Trophoblast cell (in vitro differentiated cells and primary cell): Measurements from ENCODE around the gene THBS3.
"Not testable (repeated sequence)": the region's sequence is repeated elsewhere in the genome, so short reads cannot be mapped to it uniquely, and the experiment has no call there.

Source experiments
- DNase-seq, 2 donors: peaks; one replicate each; pipeline ENCODE4 v3.0.0-alpha.2; 2016
- H2AFZ ChIP-seq: 2 replicates; pipeline ENCODE4 v1.6.1; 2013; ENCODE audit warnings: low read length, moderate library complexity, mild to moderate bottlenecking; ENCODE audit not compliant: insufficient read depth, poor library complexity
- H2AK5ac ChIP-seq: 2 replicates; pipeline ENCODE4 v1.6.1; 2013; ENCODE audit warnings: mild to moderate bottlenecking, low read length
- H2BK120ac ChIP-seq: 2 replicates; pipeline ENCODE4 v1.6.1; 2013; ENCODE audit warnings: low read length, mild to moderate bottlenecking, moderate library complexity; ENCODE audit not compliant: insufficient read depth, poor library complexity
- H2BK12ac ChIP-seq: 2 replicates; pipeline ENCODE4 v1.6.1; 2013; ENCODE audit warnings: mild to moderate bottlenecking, low read length, moderate library complexity
- H2BK5ac ChIP-seq: 2 replicates; pipeline ENCODE4 v1.6.1; 2013; ENCODE audit warnings: low read length, low read depth, moderate library complexity, mild to moderate bottlenecking; ENCODE audit not compliant: poor library complexity
- H3K14ac ChIP-seq: 2 replicates; pipeline ENCODE4 v1.6.1; 2013; ENCODE audit warnings: mild to moderate bottlenecking, low read length
- H3K18ac ChIP-seq: 2 replicates; pipeline ENCODE4 v1.6.1; 2013; ENCODE audit warnings: mild to moderate bottlenecking, low read length
- H3K23ac ChIP-seq: 2 replicates; pipeline ENCODE4 v1.6.1; 2013; ENCODE audit warnings: low read length
- H3K27ac ChIP-seq: 2 replicates; pipeline ENCODE4 v1.5.1; 2013; ENCODE audit warnings: low read depth, mild to moderate bottlenecking, inconsistent platforms, low read length, moderate library complexity
- H3K27me3 ChIP-seq: 2 replicates; pipeline ENCODE4 v1.6.1; 2013; ENCODE audit warnings: inconsistent platforms, mild to moderate bottlenecking, low read length, moderate library complexity; ENCODE audit not compliant: insufficient read depth
- H3K36me3 ChIP-seq, 2 experiments: 1 replicate in 1 of 2; 2 replicates in 1 of 2; pipeline ENCODE4 v1.6.1; 2013; ENCODE audit warnings: low read length in 2 of 2, mild to moderate bottlenecking in 2 of 2, moderate library complexity in 1 of 2; ENCODE audit not compliant: insufficient read depth in 2 of 2, control insufficient read depth in 1 of 2
- H3K4ac ChIP-seq: 2 replicates; pipeline ENCODE4 v1.6.1; 2013; ENCODE audit warnings: low read depth, mild to moderate bottlenecking, low read length, moderate library complexity
- H3K4me1 ChIP-seq, 2 experiments: 1 replicate in 1 of 2; 2 replicates in 1 of 2; pipeline ENCODE4 v1.6.1; 2013; ENCODE audit warnings: low read length in 2 of 2, mild to moderate bottlenecking in 2 of 2, moderate library complexity in 1 of 2; ENCODE audit not compliant: insufficient read depth in 2 of 2, control insufficient read depth in 1 of 2
- H3K4me2 ChIP-seq: 2 replicates; pipeline ENCODE4 v1.6.1; 2013; ENCODE audit warnings: inconsistent platforms, mild to moderate bottlenecking, low read length, moderate library complexity
- H3K4me3 ChIP-seq: 2 replicates; pipeline ENCODE4 v1.5.1; 2013; ENCODE audit warnings: mild to moderate bottlenecking, low read depth, low read length, inconsistent platforms
- H3K79me1 ChIP-seq: one replicate; pipeline ENCODE4 v1.6.1; 2013; ENCODE audit warnings: low read length
- H3K79me2 ChIP-seq: 2 replicates; pipeline ENCODE4 v1.6.1; 2013; ENCODE audit warnings: low read length, mild to moderate bottlenecking; ENCODE audit not compliant: control insufficient read depth, insufficient read depth, poor library complexity
- H3K9ac ChIP-seq: 2 replicates; pipeline ENCODE4 v1.6.1; 2013; ENCODE audit warnings: mild to moderate bottlenecking, low read length
- H3K9me3 ChIP-seq: 2 replicates; pipeline ENCODE4 v1.6.1; 2013; ENCODE audit warnings: low read depth, mild to moderate bottlenecking, control low read depth, inconsistent platforms, low read length; ENCODE audit not compliant: insufficient read depth
- H4K12ac ChIP-seq: 2 replicates; pipeline ENCODE4 v1.6.1; 2013; ENCODE audit warnings: low read depth, mild to moderate bottlenecking, low read length, moderate library complexity
- H4K8ac ChIP-seq: 2 replicates; pipeline ENCODE4 v1.6.1; 2013; ENCODE audit warnings: low read depth, mild to moderate bottlenecking, low read length, moderate library complexity
- H4K91ac ChIP-seq: one replicate; pipeline ENCODE4 v1.6.1; 2013; ENCODE audit warnings: low read depth, mild to moderate bottlenecking, low read length, moderate library complexity
- WGBS: extraction: QIAGEN DNeasy Blood & Tissue Kit; methylation state at CpG from one replicate; pipeline ENCODE4 v1.1.7; 2013; ENCODE audit warnings: missing lambda C conversion rate; ENCODE audit not compliant: insufficient read length, insufficient coverage; ENCODE audit errors: extremely low coverage; 5-methylcytosine and 5-hydroxymethylcytosine counted together

The THBS3 gene

DNA sequence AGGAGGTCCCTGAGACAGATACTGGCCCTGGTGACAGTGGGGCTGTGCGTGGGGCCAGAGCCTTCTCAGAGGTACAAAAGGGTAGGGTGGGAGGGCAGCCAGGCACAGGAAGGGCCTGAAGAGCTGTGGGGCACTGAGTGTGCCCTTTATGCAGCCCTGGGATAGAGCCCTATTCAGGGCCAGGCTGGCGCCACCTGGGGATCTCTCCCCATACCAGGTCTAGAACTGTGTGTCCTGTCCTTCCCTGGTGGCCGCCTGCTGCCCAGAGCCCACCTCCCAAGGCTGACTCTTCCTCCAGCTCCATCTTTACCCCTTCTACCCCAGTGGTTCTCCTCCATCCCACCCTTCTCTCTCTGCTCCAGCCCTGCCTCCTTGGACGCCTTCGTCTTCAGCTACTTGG is 25.8 kb upstream of the THBS3 start:
- H3K27ac ChIP-seq, H2BK12ac ChIP-seq, H3K9me3 ChIP-seq, DNase-seq, H3K23ac ChIP-seq, H3K79me2 ChIP-seq, H3K27me3 ChIP-seq, H3K14ac ChIP-seq, H2AK5ac ChIP-seq, H3K4ac ChIP-seq, H4K91ac ChIP-seq, H3K79me1 ChIP-seq, H3K4me1 ChIP-seq, H3K4me2 ChIP-seq, H4K8ac ChIP-seq, H2BK5ac ChIP-seq, H3K4me3 ChIP-seq, H3K9ac ChIP-seq, H2BK120ac ChIP-seq, H2AFZ ChIP-seq, H4K12ac ChIP-seq, H3K18ac ChIP-seq: not testable (repeated sequence)
- no CpG with 5 or more reads among the region's 5 CpGs for WGBS
- peaks cover 11 to 14% of the 10 kb centered on the region in 2 experiments for H3K36me3 ChIP-seq

DNA sequence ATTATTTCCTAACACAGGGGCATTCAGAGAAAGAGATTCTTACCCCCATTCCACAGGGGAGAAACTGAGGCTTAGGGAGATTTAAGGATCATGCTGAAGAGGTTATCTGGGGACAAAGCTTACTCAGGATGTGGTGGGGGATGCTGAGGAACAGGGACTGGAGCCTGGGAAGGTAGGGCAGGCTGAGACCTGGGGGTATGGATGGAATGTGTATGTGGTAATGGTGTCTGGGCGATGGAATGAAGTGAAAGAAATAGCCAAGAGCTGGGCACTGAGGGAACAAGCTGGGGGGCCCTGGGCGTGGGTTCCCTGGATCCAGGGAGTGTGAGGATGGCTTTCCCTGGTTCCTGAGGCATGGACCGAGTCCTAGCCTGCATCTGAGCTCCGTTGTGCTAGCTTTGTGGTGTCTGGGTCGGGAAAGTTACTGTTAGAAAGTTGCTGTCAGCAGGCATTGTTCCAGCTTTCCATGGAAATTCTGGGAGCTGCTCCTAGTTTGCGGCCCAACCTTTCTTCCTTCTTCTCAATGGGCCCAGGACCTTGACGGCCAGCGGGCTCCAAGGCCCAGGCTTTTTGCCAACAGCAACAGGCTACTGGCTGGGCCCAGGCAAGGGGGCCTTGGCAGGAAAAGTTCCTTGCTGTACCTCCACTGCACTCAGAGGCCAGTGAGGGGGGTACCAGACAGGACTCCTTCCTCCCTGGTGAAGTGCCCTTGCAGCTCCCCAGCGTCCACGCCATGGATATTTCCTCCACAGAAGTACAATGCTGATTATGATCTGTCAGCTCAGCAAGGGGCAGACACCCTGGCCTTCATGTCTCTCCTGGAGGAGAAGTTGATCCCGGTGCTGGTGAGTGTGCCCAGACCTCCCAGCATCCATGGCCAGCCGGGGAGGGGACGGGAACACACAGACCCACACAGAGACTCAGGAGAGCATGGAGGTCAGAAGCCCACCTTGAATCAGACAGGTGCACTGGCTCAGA is 24.6 kb upstream of the THBS3 start:
- Histone ChIP-seq H2AK5ac (peak overlapping the region; percentile 71), H2BK120ac (peak overlapping the region; percentile 24), H3K36me3 (peaks cover 9 to 11% of the 10 kb centered on the region in 2 experiments), H3K14ac (peak overlapping the region; percentile 46)
- H4K91ac ChIP-seq, H4K8ac ChIP-seq, H3K27me3 ChIP-seq, H3K18ac ChIP-seq, H3K4me1 ChIP-seq, H4K12ac ChIP-seq, H3K23ac ChIP-seq, H3K79me2 ChIP-seq, H3K4ac ChIP-seq, H3K27ac ChIP-seq, H3K9ac ChIP-seq, H3K9me3 ChIP-seq, H2AFZ ChIP-seq, H2BK12ac ChIP-seq, H3K4me3 ChIP-seq, H3K4me2 ChIP-seq, H3K79me1 ChIP-seq, H2BK5ac ChIP-seq: not testable (repeated sequence)
- WGBS = no CpG with 5 or more reads among the region's 13 CpGs
- DNase-seq = peak in 1 of 2 donors; percentile 40

DNA sequence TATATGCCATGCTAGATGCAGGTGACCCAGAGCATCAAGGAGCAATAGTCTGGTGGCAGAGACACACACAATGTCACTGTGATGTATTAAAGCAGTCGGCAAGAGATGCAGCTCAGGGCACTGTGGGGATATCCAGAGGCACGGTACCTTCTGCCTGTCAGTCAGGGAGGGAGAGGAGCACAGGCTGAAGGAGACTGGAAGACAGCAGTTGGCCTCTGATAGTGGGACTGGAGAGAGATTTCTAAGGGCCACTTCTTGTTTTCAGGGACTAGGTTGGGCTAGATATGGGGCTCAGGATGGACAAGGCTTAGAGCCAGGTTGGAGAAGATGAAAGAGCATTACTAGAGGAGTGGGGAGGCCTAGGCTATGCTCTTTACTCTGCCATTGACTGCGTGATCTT is 23.6 kb upstream of the THBS3 start:
- not testable (repeated sequence) for H4K12ac ChIP-seq, H3K18ac ChIP-seq, H3K14ac ChIP-seq, H2BK5ac ChIP-seq, H4K8ac ChIP-seq, H3K27me3 ChIP-seq, DNase-seq, H2BK12ac ChIP-seq, H2AK5ac ChIP-seq, H4K91ac ChIP-seq, H3K4me3 ChIP-seq, H2BK120ac ChIP-seq, H3K4ac ChIP-seq, H2AFZ ChIP-seq, H3K9me3 ChIP-seq, H3K36me3 ChIP-seq, H3K27ac ChIP-seq, H3K23ac ChIP-seq, H3K79me2 ChIP-seq, H3K9ac ChIP-seq, H3K4me1 ChIP-seq, H3K4me2 ChIP-seq
- WGBS = no CpG with 5 or more reads among the region's 3 CpGs
- H3K79me1 ChIP-seq = peaks cover 14% of the 10 kb centered on the region

DNA sequence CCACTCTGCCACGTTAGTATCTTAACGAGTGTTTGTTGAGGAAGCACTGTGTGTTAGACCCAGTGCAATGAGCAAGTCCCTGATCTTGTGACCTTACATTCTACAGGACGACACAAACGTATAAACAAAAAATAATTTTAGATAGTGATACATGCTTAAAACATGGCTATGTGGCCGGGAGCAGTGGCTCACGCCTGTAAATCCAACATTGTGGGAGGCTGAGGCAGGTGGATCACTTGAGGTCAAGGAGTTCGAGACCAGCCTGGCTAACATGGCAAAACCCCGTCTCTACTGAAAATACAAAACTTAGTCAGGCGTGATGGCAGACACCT is 20.4 kb upstream of the THBS3 start:
- H3K27me3 ChIP-seq = no peaks in the 10 kb centered on the region
- no peaks in the 10 kb centered on the region for H3K9me3 ChIP-seq
- peak overlapping the region; percentile 38 for H2BK5ac ChIP-seq
- H3K79me2 ChIP-seq = peaks cover 9% of the 10 kb centered on the region
- DNase-seq = no peak
- peak overlapping the region; percentile 91 for H4K8ac ChIP-seq
- peak overlapping the region; percentile 9 for H2BK12ac ChIP-seq
- peak overlapping the region; percentile 85 for H3K4me2 ChIP-seq
- H3K14ac ChIP-seq = peak overlapping the region; percentile 71
- no peaks in the 10 kb centered on the region for H3K36me3 ChIP-seq
- peak overlapping the region; percentile 53 for H3K18ac ChIP-seq
- H3K9ac ChIP-seq = peak overlapping the region; percentile 11
- H2AK5ac ChIP-seq = peak overlapping the region; percentile 33
- WGBS = no CpG with 5 or more reads among the region's 9 CpGs
- H2AFZ ChIP-seq = peak overlapping the region; percentile 34
- peak overlapping the region; percentile 85 for H4K12ac ChIP-seq
- no peak overlapping the region for H3K4me3 ChIP-seq
- H3K27ac ChIP-seq = peak overlapping the region; percentile 79
- H3K4me1 ChIP-seq = peaks cover 18 to 26% of the 10 kb centered on the region in 2 experiments
- peaks cover 31% of the 10 kb centered on the region for H3K79me1 ChIP-seq
- H4K91ac ChIP-seq = peak overlapping the region; percentile 83
- H2BK120ac ChIP-seq = no peak overlapping the region
- H3K23ac ChIP-seq = no peak overlapping the region
- H3K4ac ChIP-seq = peak overlapping the region; percentile 41
